Embryonic facial prominence (tissue), 1 donor: ENCODE data around the gene ECHDC3.
A peak's percentile ranks its signal among the peaks of the same experiment; 100 is the strongest.

ENCODE experiments used
- DNase-seq: peaks from one replicate; pipeline ENCODE4 v3.0.0-alpha.2; 2016; ENCODE audit errors: extremely low spot score

The ECHDC3 gene

DNA sequence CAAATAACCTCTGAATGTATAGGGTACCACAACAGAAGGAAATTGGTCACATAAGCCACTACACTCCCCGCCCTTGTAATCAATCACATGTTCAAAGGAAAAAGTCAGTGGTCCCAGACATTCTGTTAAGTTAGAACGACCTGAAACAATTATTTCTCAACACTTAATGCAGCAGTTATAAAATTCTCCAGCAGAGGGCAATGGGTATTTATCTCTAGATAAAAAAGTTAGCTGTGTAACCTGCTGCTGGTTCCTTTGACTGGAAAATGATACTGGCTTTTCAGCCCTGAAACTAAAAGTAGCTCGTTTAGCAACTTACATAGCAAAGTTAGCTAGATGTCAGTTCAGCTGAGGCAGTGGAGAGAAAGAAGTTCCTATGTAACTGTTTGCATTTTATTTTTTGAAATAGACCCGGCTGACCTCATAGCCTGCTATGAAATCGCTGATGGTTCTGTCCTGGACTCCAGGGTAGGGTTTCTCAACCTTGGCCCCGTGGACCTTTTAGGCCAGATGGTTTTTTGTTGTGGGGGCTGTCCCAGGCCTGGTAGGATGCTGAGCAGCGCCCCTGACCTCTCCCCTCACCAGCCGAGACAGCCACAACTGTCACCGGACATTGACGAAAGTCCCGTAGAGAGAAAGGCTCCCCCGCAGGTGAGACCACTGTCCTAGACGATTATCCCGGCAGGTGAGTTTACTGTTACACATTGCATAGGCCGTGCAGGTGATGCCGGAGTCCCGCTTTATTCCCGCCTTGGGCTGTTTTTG lies 40.8 kb downstream of the ECHDC3 start:
- peak; percentile 50 for DNase-seq

DNA sequence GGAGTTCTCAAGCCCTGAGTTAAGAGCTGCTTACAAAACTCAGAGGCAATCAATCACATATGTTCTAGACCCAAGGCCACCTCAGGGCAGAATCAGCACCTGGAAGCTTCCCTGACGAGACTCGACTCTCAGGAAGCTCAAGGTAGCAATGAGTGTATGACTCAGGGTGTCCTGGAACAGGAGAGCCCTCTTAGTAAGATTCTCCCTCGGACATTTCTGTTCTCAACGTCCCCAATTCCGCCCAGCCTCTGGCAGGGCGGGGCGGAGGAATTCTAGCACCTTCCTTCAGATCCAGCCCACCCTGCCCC lies 41.3 kb downstream of the ECHDC3 start:
- no peak for DNase-seq

DNA sequence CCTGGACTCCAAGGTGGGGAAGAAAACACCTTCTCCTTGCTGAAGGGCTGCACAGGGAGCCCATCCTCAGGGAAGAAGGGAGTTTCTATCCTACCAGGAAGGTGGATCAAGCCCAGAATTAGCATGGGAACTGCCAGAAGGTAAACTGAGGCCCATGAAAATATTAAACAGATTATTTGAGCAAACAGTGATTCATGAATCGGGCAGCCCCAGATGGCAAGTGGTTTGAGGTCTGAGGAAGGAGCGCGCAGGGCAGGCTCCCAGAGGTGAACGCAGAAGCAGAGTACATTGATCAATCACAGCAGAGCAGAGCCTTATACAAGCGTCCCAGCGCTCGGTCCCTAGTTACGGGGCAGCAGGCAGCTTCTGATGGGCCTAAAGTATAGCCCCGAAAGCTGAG lies 45.2 kb downstream of the ECHDC3 start:
- DNase-seq = no peak

DNA sequence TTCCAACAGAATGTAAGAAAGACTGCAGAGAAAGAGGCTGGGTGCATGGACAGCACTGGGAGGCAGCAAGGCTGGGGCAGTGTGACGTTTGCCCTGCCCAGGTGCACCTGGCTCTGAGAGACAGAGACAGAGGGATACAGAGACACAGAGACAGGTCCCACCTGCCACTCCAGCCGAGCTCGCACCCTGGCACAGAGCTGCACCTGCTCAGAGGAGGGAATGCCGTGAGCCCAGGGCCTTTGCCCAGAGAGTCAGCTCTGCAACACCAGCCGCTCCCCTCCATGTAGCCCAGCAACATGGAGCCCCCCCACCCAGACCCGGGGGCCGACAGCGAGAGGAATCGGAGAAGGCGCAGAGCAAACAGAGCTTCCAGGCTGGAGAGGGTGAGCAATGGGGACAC lies 45.7 kb downstream of the ECHDC3 start:
- no peak for DNase-seq

DNA sequence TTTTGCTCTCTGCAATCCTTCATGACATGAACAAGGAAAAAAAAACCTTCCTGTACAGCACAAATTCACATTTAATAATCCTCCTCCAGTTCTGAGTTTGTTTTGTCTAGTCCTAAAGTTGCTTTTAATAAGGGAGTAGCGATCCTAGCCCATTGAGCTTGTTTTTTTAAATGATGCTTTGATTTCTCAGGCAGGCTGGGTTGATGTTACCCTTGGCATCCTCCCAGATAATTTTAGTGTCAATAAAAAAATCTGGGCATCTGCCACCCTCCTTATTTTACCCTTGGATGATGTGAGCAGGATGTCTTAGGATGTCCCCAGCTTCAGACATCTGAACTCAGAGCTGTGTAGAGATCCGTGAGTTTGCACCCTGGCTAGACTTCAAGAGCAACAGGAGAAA lies 47.1 kb downstream of the ECHDC3 start:
- no peak for DNase-seq

DNA sequence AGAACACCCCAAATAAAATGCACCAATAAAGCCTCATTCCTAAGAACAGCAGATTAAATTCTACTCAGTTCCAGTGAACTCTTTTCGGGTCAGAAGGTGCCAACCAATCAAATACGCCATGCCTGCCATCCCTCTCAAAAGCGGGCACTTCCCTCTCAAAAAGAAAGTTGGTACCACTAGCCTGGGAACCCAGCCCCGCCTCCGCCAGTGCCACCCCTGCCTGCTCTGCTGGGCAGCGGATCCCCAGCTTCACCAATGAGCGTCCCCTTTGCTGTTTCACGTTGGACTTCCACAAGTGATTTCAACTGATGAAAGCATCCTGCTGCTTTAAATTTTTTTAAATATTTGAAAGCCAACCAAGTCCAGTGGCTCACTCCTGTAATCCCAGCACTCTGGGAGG lies 47.8 kb downstream of the ECHDC3 start:
- no peak for DNase-seq

DNA sequence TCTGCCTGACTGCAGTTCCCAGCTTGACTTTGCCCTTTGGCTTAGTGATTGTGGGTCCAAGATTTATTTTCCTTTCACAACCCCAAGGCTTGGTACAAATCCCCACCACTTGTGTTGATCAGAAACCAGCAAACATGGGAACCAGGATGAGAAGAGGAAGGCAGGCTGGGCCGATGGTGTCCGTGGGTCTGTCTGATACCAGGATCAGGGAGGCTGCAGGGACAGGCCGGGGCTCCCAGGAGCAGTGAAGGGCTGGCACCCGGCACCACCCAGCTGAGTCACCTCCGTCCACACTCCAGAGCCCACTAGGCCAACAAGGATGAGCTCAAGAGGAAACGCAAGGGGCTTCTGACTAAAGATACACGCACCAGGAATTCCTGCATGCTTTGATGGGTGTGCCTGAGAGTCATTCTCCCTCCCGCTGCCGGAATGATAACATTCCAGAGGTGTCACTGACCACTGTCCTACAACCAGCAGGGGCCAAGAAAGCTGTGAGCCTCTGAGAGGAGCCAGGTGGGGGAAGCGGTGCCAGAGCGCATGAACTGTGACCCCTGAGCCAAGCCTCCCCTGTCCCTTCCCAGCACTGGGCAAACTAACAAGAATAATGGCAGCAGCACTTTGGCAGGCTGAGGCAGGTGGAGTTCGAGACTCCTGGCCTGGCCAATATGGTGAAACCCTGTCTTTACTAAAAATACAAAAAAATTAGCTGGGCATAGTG lies 51.7 kb downstream of the ECHDC3 start:
- no peak for DNase-seq

DNA sequence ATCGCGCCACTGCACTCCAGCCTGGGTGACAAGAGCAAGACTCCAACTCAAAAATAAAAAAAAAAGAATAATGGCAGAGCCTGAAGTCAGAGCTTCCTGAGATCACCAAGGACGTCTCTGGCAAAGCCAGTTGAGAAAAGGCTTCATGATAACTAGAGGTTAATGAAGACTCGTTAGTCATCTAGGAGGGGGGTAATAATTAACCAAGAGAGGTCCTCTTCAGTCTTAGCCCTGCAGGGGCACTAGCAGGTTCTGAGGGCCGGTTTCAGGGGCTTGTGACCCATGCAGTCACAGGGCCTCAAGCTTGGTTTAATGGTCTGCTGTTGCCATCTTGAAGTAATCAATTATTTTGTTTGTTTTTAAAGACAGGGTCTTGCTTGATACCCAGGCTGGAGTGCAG lies 52.4 kb downstream of the ECHDC3 start:
- DNase-seq = no peak

DNA sequence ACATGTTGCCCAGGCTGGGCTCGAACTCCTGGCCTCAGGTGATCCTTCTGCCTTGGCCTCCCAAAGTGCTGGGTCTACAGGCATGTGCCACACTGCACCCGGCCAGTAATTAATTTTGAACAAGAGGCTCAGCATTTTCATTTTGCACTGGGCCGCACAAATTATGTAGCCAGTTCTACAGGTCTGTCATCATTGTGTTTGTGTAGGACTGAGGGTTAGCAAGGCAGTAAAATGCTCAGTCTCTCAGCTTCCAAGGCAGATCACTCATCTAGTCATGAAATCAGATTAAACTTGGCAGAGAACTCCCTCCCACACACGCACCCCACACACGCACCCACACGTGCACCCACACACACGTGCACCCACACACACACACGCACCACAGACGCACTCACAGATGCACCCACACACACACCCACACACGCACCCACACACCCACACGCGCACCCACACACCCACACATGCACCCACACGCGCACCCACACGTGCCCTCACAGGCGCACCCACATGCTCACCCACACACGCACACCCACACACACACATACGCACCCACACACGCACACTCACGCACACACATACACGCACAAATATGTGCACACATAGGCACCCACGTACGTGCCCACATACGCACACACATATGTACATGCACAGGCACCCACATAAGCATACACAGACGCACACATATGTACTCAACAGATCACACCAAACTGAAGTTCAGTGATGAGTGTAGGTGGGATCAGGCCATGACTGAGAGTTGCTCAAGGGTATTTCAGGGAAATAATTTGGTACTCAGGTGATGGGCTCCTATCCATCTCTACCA lies 53.1 kb downstream of the ECHDC3 start:
- no peak for DNase-seq

DNA sequence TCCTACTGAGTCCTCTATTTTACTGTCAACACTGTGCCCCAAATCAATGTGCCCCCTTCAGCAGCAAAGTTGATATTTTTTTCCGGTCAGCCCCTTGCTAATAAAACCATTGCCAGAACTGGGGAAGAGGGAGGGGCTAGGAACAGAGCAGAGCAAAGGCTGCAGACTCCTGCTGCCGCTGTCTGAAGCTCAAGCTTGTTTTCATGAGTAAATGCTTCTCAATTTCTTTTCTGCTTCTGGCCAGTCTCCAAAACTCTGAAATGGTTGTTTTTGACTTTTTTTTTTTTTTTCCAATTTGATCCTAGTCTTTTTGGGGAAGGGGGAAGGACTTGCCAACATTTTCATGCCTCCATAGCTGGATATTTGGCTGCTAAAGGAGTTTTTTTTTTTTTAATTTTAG lies 54.3 kb downstream of the ECHDC3 start:
- no peak for DNase-seq

DNA sequence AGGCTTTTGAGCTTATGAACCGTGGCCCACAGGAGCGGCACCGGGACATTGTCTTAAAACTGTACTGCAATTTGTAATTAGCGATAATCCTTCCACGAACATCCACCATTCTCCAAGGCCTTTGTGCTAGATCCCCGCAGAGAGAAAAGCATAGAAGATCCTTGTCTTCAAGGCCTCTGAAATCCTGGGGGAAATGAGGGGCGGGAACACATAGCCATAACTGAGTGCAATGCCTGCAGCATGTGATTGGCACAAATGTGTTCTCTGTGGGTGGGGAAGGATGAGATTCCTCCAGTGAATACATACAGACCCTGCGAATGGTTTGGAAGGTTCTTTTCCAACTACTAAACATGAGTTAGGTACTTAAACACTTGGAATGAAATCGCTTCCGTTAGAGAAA lies 55.1 kb downstream of the ECHDC3 start:
- DNase-seq = no peak

DNA sequence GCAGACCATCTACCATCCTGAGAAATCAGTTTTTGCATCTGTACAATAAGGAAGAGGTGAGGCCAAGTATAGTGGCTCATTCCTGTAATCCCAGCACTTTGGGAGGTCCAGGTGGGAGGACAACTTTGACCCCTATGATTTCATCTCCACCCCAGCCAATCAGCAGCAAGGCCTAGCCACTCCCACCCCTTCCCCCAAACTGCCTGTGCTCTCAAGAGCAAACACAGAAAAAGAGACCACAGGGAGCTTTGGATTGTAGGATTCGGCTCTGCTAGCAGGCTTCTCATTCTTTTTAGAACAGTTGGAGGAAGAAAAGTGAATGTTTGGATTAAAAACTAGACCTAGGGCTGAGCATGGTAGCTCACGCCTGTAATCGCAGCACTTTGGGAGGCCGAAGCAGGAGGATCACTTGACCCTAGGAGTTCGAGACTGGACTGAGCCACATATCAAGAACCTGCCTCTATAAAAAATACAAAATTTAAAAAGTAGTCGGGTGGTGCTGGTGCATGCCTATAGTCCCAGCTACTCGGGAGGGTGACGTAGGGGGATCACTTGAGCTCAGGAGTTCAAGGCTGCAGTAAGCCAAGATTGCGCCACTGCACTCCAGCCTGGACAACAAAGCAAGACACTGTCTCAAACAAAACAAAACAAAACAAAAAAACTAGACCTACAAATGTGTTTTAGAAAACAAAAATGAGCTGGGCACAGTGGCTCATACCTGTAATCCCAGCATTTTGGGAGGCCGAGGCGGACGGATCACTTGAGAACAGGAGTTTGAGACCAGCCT lies 55.9 kb downstream of the ECHDC3 start:
- no peak for DNase-seq

DNA sequence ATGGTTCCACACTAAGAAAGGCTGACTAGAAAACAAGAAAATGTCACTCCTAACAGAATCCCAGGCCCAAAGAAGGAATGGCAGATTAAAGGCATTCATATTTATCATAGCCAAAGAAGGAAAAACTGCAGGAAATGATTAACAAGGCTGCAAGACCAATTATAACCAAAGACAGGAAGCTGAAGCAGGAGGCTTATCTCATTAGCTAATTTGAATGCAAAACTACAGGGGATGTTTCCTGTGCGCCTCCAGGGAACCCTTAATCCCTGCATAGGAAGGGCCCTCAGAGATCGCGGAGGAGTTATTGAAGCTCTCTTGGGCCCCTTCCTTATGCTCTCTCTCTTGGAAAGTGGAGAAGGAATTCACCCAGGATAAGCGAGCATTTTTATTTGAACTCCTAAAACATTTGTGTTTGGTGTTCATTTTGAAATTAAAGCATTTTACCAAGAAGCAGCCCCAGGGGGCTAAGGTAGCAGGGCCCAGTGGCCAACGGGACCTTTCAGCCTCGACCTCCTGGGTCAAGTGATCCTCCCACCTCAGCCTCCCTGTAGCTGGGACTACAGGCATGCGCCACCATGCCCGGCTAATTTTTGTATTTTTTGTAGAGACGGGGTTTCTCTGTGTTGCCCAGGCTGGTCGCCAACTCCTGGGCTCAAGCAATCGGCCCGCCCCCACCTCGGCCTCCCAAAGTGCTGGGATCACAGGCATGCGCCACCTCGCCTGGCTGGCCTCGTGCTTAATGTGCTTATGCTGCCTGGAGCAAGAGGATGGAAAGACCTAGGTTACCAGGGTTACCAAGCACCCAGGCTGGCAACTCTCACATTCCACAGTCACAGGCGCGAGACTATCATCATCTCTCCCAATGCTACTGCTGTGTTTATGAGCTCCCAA lies 56.9 kb downstream of the ECHDC3 start:
- DNase-seq = no peak

DNA sequence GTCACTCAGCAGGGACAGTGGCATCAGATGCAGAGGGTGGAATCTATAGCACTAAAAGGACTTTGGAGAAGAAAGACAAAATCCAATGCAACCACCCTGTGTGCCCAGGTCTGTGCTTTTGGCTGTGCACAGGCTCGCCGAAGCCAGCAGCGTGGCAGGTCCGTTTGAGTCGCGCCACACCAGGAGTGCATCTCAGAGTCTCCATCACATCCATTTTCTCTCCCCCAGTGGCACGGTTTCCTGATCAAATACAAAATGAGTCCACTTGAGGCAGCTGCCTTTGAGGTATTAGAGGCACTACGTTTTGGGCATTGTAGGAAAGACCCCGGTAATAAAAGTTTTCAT lies 57.5 kb downstream of the ECHDC3 start:
- no peak for DNase-seq

DNA sequence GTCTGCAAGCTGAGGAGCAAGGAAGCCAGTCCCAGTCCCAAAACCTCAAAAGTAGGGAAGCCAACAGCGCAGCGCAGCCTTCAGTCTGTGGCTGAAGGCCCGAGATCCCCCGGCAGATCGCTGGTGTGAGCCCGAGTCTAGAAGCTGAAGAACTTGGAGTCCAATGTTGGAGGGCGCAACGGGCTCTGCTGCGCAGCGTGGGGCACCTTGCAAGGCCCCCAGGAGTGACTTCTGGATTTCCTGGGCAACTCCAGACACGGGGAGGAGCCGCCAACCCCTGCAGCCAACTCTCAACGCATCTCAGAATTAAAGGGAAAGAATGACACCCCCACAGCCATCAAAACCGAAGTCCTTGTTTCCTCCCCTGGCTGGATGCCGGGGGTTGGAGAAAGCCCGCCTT lies 62.2 kb downstream of the ECHDC3 start:
- no peak for DNase-seq

DNA sequence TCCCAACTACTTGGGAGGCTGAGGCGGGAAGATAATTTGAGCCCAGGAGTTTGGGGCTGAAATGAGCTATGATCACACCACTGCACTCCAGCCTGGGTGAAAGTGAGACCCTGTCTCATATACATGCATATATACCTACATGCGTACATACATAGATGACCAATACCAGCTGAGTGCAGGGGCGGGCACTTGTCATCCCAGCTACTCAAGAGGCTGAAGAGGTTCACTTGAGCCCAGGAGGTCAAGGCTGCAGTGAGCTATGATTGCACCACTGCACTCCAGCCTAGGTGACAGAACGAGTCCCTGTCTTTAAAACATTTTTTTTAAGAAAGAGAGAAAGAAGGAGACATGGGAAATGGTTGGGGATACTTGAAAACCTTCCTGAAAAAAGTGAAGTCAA lies 63.6 kb downstream of the ECHDC3 start:
- no peak for DNase-seq

DNA sequence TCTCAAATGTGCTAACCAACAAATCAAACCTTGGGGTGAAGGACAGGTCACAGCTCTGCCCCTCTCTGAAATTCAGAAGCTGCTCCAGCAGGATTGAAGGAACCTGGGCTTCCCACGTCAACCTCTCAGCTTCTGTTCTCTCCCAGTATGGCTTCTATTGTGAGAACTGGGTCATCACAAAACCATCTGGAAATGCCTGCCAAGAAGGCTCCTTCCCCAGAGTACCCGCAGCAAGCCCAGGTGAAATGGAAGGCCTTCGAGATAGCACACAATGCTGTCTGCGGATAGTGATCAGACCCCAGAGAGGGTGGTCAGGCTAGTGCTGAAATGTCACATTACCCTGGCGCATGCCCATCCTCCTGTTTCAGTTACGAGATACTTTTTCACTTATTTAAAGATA lies 64.5 kb downstream of the ECHDC3 start:
- no peak for DNase-seq

DNA sequence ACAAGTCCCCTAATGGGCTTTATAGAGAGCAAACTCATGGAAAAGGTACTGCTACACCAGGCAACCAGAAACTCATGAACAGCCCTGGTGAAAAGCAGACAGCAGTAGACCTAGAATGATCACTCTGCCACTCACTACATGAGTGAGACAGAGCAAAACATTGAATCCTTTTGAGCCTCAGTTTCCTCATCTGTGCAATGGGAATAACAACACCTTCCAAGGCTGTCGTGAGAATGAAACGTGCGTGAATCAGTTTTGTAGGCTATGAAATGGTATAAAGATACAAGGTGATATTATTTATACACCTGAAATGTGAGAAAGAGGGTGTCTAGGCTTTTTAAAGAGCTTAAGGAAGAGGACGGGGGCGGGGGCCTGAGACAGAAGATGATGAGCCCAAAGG lies 66.6 kb downstream of the ECHDC3 start:
- DNase-seq = peak; percentile 5

DNA sequence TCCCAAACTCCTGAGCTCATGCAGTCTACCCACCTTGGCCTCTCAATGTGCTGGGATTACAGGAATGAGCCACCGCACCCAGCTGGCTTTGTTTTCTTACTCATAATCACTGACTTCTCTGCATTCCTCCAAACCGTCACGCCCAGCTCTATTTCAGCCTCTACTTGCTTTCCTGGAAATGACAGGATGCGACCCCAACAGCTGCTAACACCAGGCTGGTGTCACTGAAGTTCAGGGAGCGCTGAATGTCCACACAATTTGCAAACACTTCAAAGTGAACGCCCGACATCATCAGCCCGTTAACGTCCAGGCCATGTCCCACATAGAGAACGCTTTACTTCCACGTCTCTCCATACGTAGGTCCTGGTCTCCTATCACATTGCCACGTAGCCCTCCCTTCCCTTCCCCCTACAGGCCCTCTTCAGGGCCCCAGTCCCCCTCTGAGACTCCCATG lies 68.2 kb downstream of the ECHDC3 start:
- peak; percentile 24 for DNase-seq

DNA sequence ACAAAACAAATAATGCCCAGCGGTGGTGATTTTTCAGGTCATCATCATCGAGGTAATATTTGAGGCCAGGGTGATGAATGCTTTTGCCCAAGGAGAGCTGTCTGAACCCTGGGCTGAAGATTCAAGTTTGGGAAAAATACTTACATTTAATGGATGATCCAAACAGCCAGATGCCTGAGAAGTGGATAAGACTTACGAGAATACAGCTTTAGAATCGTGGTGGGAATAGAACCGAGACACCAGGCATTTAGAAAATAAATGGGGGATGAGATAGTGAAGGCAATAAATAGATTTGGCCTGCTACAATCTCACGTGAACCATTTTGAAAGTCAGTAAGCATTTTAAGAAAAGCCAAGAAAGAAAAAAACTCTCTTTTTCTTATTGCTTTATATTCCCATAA lies 68.8 kb downstream of the ECHDC3 start:
- DNase-seq = no peak

DNA sequence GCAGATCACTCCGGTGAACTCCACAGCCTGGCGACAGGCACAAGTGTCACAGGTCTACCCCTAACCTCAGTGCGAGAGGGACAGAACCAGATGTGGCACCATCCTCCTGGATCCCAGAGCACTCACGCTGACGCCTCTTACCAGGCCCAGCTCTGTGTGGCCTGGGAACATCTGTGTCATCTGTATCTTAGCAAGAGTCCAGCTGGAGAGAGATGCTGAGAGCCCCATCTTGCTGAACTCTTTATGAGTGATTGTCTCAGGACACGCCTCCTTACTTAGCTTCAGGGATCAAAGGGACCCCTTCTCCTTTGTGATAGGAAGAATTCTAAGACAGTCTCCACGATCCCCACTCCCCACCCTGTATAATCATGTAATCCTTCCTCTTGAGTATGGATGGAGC lies 71.0 kb downstream of the ECHDC3 start:
- no peak for DNase-seq
